ENCODE results near the gene SLC2A3.
"Not testable (repeated sequence)": the region's sequence is repeated elsewhere in the genome, so short reads cannot be mapped to it uniquely, and the experiment has no call there.

The SLC2A3 gene

GRCh38 chr12:7951671-7952070 is 15.7 kb upstream of the SLC2A3 start:
- DNase-seq (ENCODE audit: low spot score), result no peak

- not testable (repeated sequence) for DNase-seq (ENCODE audit: low spot score)
Observed at GRCh38 chr12:7950230-7950943, 14.4 kb upstream of the SLC2A3 start.

- DNase-seq (ENCODE audit: low spot score), result no peak
Observed at GRCh38 chr12:7948589-7949260, 12.7 kb upstream of the SLC2A3 start.

GRCh38 chr12:7947011-7947410 is 11.0 kb upstream of the SLC2A3 start:
- DNase-seq (ENCODE audit: low spot score), result no peak

GRCh38 chr12:7944760-7945159 is 8.8 kb upstream of the SLC2A3 start:
- not testable (repeated sequence) for DNase-seq (ENCODE audit: low spot score)

GRCh38 chr12:7940906-7941305 is 4.9 kb upstream of the SLC2A3 start:
- DNase-seq (ENCODE audit: low spot score), result no peak

- peak; percentile 74 for DNase-seq (ENCODE audit: low spot score)
Observed at GRCh38 chr12:7937833-7938506, 2.0 kb upstream of the SLC2A3 start.

- no peak for DNase-seq (ENCODE audit: low spot score)
Observed at GRCh38 chr12:7934889-7935492, 996 bp downstream of the SLC2A3 start.

- DNase-seq (ENCODE audit: low spot score), result no peak
Observed at GRCh38 chr12:7934091-7934888, 1.7 kb downstream of the SLC2A3 start.

- peak; percentile 99 for DNase-seq (ENCODE audit: low spot score)
Observed at GRCh38 chr12:7933255-7933726, 2.7 kb downstream of the SLC2A3 start.

GRCh38 chr12:7932599-7933240 is 3.3 kb downstream of the SLC2A3 start:
- not testable (repeated sequence) for DNase-seq (ENCODE audit: low spot score)

- DNase-seq (ENCODE audit: low spot score), result no peak
Observed at GRCh38 chr12:7929083-7929792, 6.7 kb downstream of the SLC2A3 start.

- DNase-seq (ENCODE audit: low spot score), result no peak
Observed at GRCh38 chr12:7927470-7927869, 8.5 kb downstream of the SLC2A3 start.

GRCh38 chr12:7926068-7926666 is 9.8 kb downstream of the SLC2A3 start:
- not testable (repeated sequence) for DNase-seq (ENCODE audit: low spot score)

- DNase-seq (ENCODE audit: low spot score), result no peak
Observed at GRCh38 chr12:7923241-7924236, 12.4 kb downstream of the SLC2A3 start.

GRCh38 chr12:7921181-7921580 is 14.8 kb downstream of the SLC2A3 start:
- DNase-seq (ENCODE audit: low spot score), result not testable (repeated sequence)

GRCh38 chr12:7918268-7918590 is 17.8 kb downstream of the SLC2A3 start:
- not testable (repeated sequence) for DNase-seq (ENCODE audit: low spot score)

GRCh38 chr12:7917392-7918267 is 18.4 kb downstream of the SLC2A3 start:
- peak; percentile 77 for DNase-seq (ENCODE audit: low spot score)

Data from SW480 (cell line).